Gastrocnemius medialis (tissue), 4 donors: ENCODE results near the gene VSTM1. TPM values are rescaled to one million over a fixed set of nuclear protein-coding genes. Genes with fewer than 3 reads are reported as not detected.

Experiments
- ATAC-seq, 2 donors: fragments of 150-250 bp; one replicate each; pipeline ENCODE4 v1.9.1; 2016
- DNase-seq, 2 donors: peaks; one replicate each; pipeline ENCODE4 v3.0.0-alpha.2; 2019
- H3K27ac ChIP-seq, 4 donors: fragments of 200-600 bp; sonication (generic); 1 replicate in 1 of 4; 2 replicates in 3 of 4; pipeline ENCODE4 v1.5.1; 2016 to 2018; ENCODE audit warnings: mild to moderate bottlenecking in 2 of 4, moderate library complexity in 1 of 4
- H3K27me3 ChIP-seq, 3 donors: fragments of 200-600 bp; sonication (generic) in 2 of 3; 1 replicate in 1 of 3; 2 replicates in 2 of 3; pipeline versions ENCODE4 v1.5.1 to v1.6.0; 2016 to 2019; ENCODE audit warnings: mild to moderate bottlenecking in 1 of 3, moderate library complexity in 1 of 3
- H3K36me3 ChIP-seq, 2 donors: fragments of 200-600 bp; sonication (generic) in 1 of 2; one replicate each; pipeline ENCODE4 v1.5.1; 2017 to 2018
- H3K4me1 ChIP-seq, 2 donors: fragments of 200-600 bp; sonication (generic) in 1 of 2; one replicate each; pipeline ENCODE4 v1.5.1; 2016 to 2017; ENCODE audit warnings: mild to moderate bottlenecking in 2 of 2
- H3K4me3 ChIP-seq, 4 donors: fragments of 200-600 bp; sonication (generic) in 3 of 4; 1 replicate in 1 of 4; 2 replicates in 3 of 4; pipeline ENCODE4 v1.5.1; 2016 to 2019; ENCODE audit warnings: mild to moderate bottlenecking in 2 of 4
- H3K9me3 ChIP-seq, 3 donors: fragments of 200-600 bp; sonication (generic) in 2 of 3; 1 replicate in 1 of 3; 2 replicates in 2 of 3; pipeline ENCODE4 v1.5.1; 2016 to 2019
- CTCF ChIP-seq, 5 experiments: fragments of 450-650 bp in 3 of 5; fragments of 200-600 bp in 2 of 5; sonication (generic) in 2 of 5; IDR thresholded peaks in 4 of 5; conservative IDR thresholded peaks in 1 of 5; 1 replicate in 4 of 5; 2 replicates in 1 of 5; pipeline ENCODE4 v1.5.1; 2016 to 2019; ENCODE audit warnings: antibody characterized with exemption in 5 of 5, mild to moderate bottlenecking in 3 of 5, moderate library complexity in 3 of 5
- POLR2A ChIP-seq, 2 donors: fragments of 450-650 bp; IDR thresholded peaks; one replicate each; pipeline ENCODE4 v1.6.1; 2017; ENCODE audit warnings: antibody characterized with exemption in 2 of 2, mild to moderate bottlenecking in 2 of 2, moderate library complexity in 2 of 2
- in situ Hi-C, 4 donors: fragments of 200-750 bp; cut with MboI; loops; one replicate each; pipeline versions ENCODE4 v1.15.0 to v1.8.0; 2017; ENCODE audit warnings: low sequenced_read_pairs in 4 of 4
- intact Hi-C: fragments of 100-400 bp; cut with DNase I; formaldehyde crosslinking; loops from one replicate; pipeline ENCODE4 v1.15.1; 2023; ENCODE audit warnings: low total_unique reads
- total RNA-seq, 4 donors: library from RNA; depleted of rRNA; stranded (reverse); fragments of >200 nt; gene quantifications; one replicate each; pipeline versions ENCODE4 v1.1.0 to v1.2.3, GENCODE V29; 2016

Gene VSTM1
- total RNA-seq, 4 donors from 2014 or later = not detected

GRCh38 chr19:54077334-54077733 is 13.6 kb upstream of the VSTM1 start:
- no peak for TF ChIP-seq CTCF (IDR thresholded peaks at IDR 0.05 in 4 of 5, conservative IDR thresholded peaks at IDR 0.05 in 1 of 5)
- TF ChIP-seq POLR2A (IDR thresholded peaks at IDR 0.05) = no peak
- in situ Hi-C loops (no loop called here), intact Hi-C loops (no loop called here)
- DNase-seq = no peak
- no peaks in the 10 kb centered on the region for H3K36me3 ChIP-seq
- no peaks in the 10 kb centered on the region for H3K27me3 ChIP-seq
- H3K9me3 ChIP-seq = no peaks in the 10 kb centered on the region
- no peak overlapping the region for H3K27ac ChIP-seq
- ATAC-seq = no peak
- no peaks in the 10 kb centered on the region for H3K4me1 ChIP-seq
- no peak overlapping the region for H3K4me3 ChIP-seq

GRCh38 chr19:54074851-54075250 is 11.2 kb upstream of the VSTM1 start:
- Histone ChIP-seq H3K36me3 (no peaks in the 10 kb centered on the region), H3K27me3 (no peaks in the 10 kb centered on the region), H3K27ac (no peak overlapping the region), H3K9me3 (no peaks in the 10 kb centered on the region), H3K4me3 (no peak overlapping the region), H3K4me1 (no peaks in the 10 kb centered on the region)
- intact Hi-C loops = no loop called here
- DNase-seq = no peak
- no peak for ATAC-seq
- in situ Hi-C loops = no loop called here
- no peak for TF ChIP-seq CTCF (IDR thresholded peaks at IDR 0.05 in 4 of 5, conservative IDR thresholded peaks at IDR 0.05 in 1 of 5)
- no peak for TF ChIP-seq POLR2A (IDR thresholded peaks at IDR 0.05)

- intact Hi-C loops (no loop called here), in situ Hi-C loops (no loop called here)
- Histone ChIP-seq H3K27ac (no peak overlapping the region), H3K36me3 (no peaks in the 10 kb centered on the region), H3K4me3 (no peak overlapping the region), H3K4me1 (no peaks in the 10 kb centered on the region), H3K27me3 (no peaks in the 10 kb centered on the region), H3K9me3 (no peaks in the 10 kb centered on the region)
- no peak for ATAC-seq
- TF ChIP-seq CTCF (IDR thresholded peaks at IDR 0.05 in 4 of 5, conservative IDR thresholded peaks at IDR 0.05 in 1 of 5) (no peak), POLR2A (IDR thresholded peaks at IDR 0.05) (no peak)
- DNase-seq = no peak
Observed at GRCh38 chr19:54073829-54074228, 10.1 kb upstream of the VSTM1 start.

- no peaks in the 10 kb centered on the region for H3K4me1 ChIP-seq
- H3K27ac ChIP-seq = no peak overlapping the region
- intact Hi-C loops = no loop called here
- H3K36me3 ChIP-seq = no peaks in the 10 kb centered on the region
- H3K27me3 ChIP-seq = no peaks in the 10 kb centered on the region
- DNase-seq (no peak), ATAC-seq (no peak)
- TF ChIP-seq CTCF (IDR thresholded peaks at IDR 0.05 in 4 of 5, conservative IDR thresholded peaks at IDR 0.05 in 1 of 5) = no peak
- no peak for TF ChIP-seq POLR2A (IDR thresholded peaks at IDR 0.05)
- no peak overlapping the region for H3K4me3 ChIP-seq
- no peaks in the 10 kb centered on the region for H3K9me3 ChIP-seq
- in situ Hi-C loops = no loop called here
Observed at GRCh38 chr19:54069470-54069869, 5.8 kb upstream of the VSTM1 start.

GRCh38 chr19:54062643-54063042 is 1.1 kb downstream of the VSTM1 start:
- no peak for TF ChIP-seq CTCF (IDR thresholded peaks at IDR 0.05 in 4 of 5, conservative IDR thresholded peaks at IDR 0.05 in 1 of 5)
- no peak for TF ChIP-seq POLR2A (IDR thresholded peaks at IDR 0.05)
- H3K4me3 ChIP-seq = no peak overlapping the region
- ATAC-seq (no peak), DNase-seq (no peak)
- H3K9me3 ChIP-seq = no peaks in the 10 kb centered on the region
- H3K27me3 ChIP-seq = no peaks in the 10 kb centered on the region
- intact Hi-C loops = no loop called here
- H3K27ac ChIP-seq = no peak overlapping the region
- no peaks in the 10 kb centered on the region for H3K36me3 ChIP-seq
- H3K4me1 ChIP-seq = no peaks in the 10 kb centered on the region
- in situ Hi-C loops = no loop called here
